Retina (tissue), 1 donor: ENCODE measurements around the gene GRID2.
A peak's percentile ranks its signal among the peaks of the same experiment; 100 is the strongest.

Experiments
- DNase-seq: peaks from one replicate; pipeline ENCODE4 v3.0.0-alpha.2; 2016

GRID2 gene

GRCh38 chr4:93437991-93438390, 1134.2 kb downstream of the GRID2 start:
- no peak for DNase-seq

GRCh38 chr4:93444860-93445259, 1141.1 kb downstream of the GRID2 start:
- no peak for DNase-seq

GRCh38 chr4:93446038-93446437, 1142.3 kb downstream of the GRID2 start:
- no peak for DNase-seq

- no peak for DNase-seq
These were observed 1145.0 kb downstream of the GRID2 start for GRCh38 chr4:93448691-93449293.

GRCh38 chr4:93451954-93452353, 1148.2 kb downstream of the GRID2 start:
- DNase-seq: no peak

GRCh38 chr4:93461541-93461940, 1157.8 kb downstream of the GRID2 start:
- no peak for DNase-seq

GRCh38 chr4:93466446-93466845, 1162.7 kb downstream of the GRID2 start:
- DNase-seq: peak; percentile 11

- no peak for DNase-seq
These were observed 1163.9 kb downstream of the GRID2 start for GRCh38 chr4:93467484-93468155.

GRCh38 chr4:93469560-93469959, 1165.8 kb downstream of the GRID2 start:
- no peak for DNase-seq

GRCh38 chr4:93475730-93476129, 1172.0 kb downstream of the GRID2 start:
- no peak for DNase-seq

- DNase-seq: no peak
These were observed 1175.0 kb downstream of the GRID2 start for GRCh38 chr4:93478805-93479204.

- DNase-seq: no peak
These were observed 1176.7 kb downstream of the GRID2 start for GRCh38 chr4:93480452-93480851.

GRCh38 chr4:93495346-93495745, 1191.6 kb downstream of the GRID2 start:
- no peak for DNase-seq

- DNase-seq: no peak
These were observed 1197.5 kb downstream of the GRID2 start for GRCh38 chr4:93501244-93501643.

GRCh38 chr4:93501946-93502345, 1198.2 kb downstream of the GRID2 start:
- DNase-seq: no peak

- no peak for DNase-seq
These were observed 1199.2 kb downstream of the GRID2 start for GRCh38 chr4:93502991-93503390.

GRCh38 chr4:93513851-93514250, 1210.1 kb downstream of the GRID2 start:
- no peak for DNase-seq

GRCh38 chr4:93515208-93515607, 1211.4 kb downstream of the GRID2 start:
- DNase-seq: no peak

- no peak for DNase-seq
These were observed 1226.1 kb downstream of the GRID2 start for GRCh38 chr4:93529692-93530372.

GRCh38 chr4:93532234-93532633, 1228.5 kb downstream of the GRID2 start:
- no peak for DNase-seq

- DNase-seq: no peak
These were observed 1236.8 kb downstream of the GRID2 start for GRCh38 chr4:93540562-93540961.

GRCh38 chr4:93561842-93562241, 1258.1 kb downstream of the GRID2 start:
- no peak for DNase-seq

- DNase-seq: no peak
These were observed 1265.0 kb downstream of the GRID2 start for GRCh38 chr4:93568758-93569157.

GRCh38 chr4:93573285-93573684, 1269.5 kb downstream of the GRID2 start:
- no peak for DNase-seq
